IMR-90 (cell line): ENCODE results near the gene PPM1J. TPM values are rescaled to one million over a fixed set of nuclear protein-coding genes. Genes with fewer than 3 reads are reported as not detected.

ENCODE experiments used
- ATAC-seq: fragments of 200-7000 bp; cut with Tn5 transposase; 2 replicates; pipeline ENCODE4 v1.9.1; 2020; ENCODE audit warnings: low read depth, mild to moderate bottlenecking, moderate library complexity
- BruUV-seq: library from RNA; stranded (reverse); fragments of 400-500 nt; replicated peaks from 2 replicates; lab custom pipeline; 2021; lab: Mats Ljungman, UMichigan
- CTCF ChIA-PET: fragments of 300-600 bp; formaldehyde crosslinking; extraction: SDS; loops from one replicate; lab custom pipeline; 2021; ENCODE audit warnings: antibody characterized with exemption; lab: Yijun Ruan, JAX
- POLR2A ChIA-PET: fragments of 300-600 bp; sonication (Branson Sonifier 250); formaldehyde crosslinking; loops from one replicate; lab custom pipeline; 2022; ENCODE audit warnings: antibody characterized with exemption; ENCODE audit not compliant: unreplicated experiment; lab: Charles Lee
- DNase-seq: peaks from one replicate; pipeline ENCODE4 v3.0.0; 2013
- H2AFZ ChIP-seq: replicated peaks from 2 replicates; pipeline ENCODE3; 2013; ENCODE audit warnings: low read length, mild to moderate bottlenecking; ENCODE audit not compliant: poor library complexity
- H2AK5ac ChIP-seq: 2 replicates; pipeline ENCODE4 v1.6.1; 2013; ENCODE audit warnings: low read depth, low read length, inconsistent platforms
- H2AK9ac ChIP-seq: replicated peaks from 2 replicates; pipeline ENCODE3; 2013; ENCODE audit warnings: mild to moderate bottlenecking, low read depth, low read length, moderate library complexity; ENCODE audit not compliant: poor library complexity
- H2BK120ac ChIP-seq: 2 replicates; pipeline ENCODE4 v1.6.1; 2013; ENCODE audit warnings: low read depth, low read length, inconsistent platforms
- H2BK15ac ChIP-seq: 3 replicates; pipeline ENCODE4 v1.6.1; 2013; ENCODE audit warnings: low read depth, low read length, inconsistent platforms
- H2BK20ac ChIP-seq: 2 replicates; pipeline ENCODE4 v1.6.1; 2013; ENCODE audit warnings: low read depth, mild to moderate bottlenecking, inconsistent platforms, low read length, moderate library complexity
- H2BK5ac ChIP-seq: 2 replicates; pipeline ENCODE4 v1.6.1; 2013; ENCODE audit warnings: mild to moderate bottlenecking, low read depth, low read length, inconsistent platforms; ENCODE audit not compliant: poor library complexity, severe bottlenecking
- H3K14ac ChIP-seq: replicated peaks from 2 replicates; pipeline ENCODE4 v1.6.1; 2013; ENCODE audit warnings: low read depth, low read length, inconsistent platforms
- H3K18ac ChIP-seq: 2 replicates; pipeline ENCODE4 v1.6.1; 2013; ENCODE audit warnings: low read depth, low read length, control low read depth
- H3K23ac ChIP-seq: 2 replicates; pipeline ENCODE4 v1.6.1; 2013; ENCODE audit warnings: low read depth, low read length, inconsistent platforms
- H3K27ac ChIP-seq: 2 replicates; pipeline ENCODE4 v1.5.1; 2013; ENCODE audit warnings: mild to moderate bottlenecking, control low read depth, low read length; ENCODE audit not compliant: insufficient read depth
- H3K27me3 ChIP-seq: 2 replicates; pipeline ENCODE4 v1.6.1; 2013; ENCODE audit warnings: low read length; ENCODE audit not compliant: control insufficient read depth, insufficient read depth
- H3K36me3 ChIP-seq: 2 replicates; pipeline ENCODE4 v1.6.1; 2013; ENCODE audit warnings: low read length, mixed read lengths; ENCODE audit not compliant: control insufficient read depth, insufficient read depth
- H3K4ac ChIP-seq: 2 replicates; pipeline ENCODE4 v1.6.1; 2013; ENCODE audit warnings: low read depth, low read length, inconsistent platforms
- H3K4me1 ChIP-seq: 2 replicates; pipeline ENCODE4 v1.6.1; 2013; ENCODE audit warnings: low read length, mixed read lengths; ENCODE audit not compliant: control insufficient read depth, insufficient read depth
- H3K4me2 ChIP-seq: 2 replicates; pipeline ENCODE4 v1.6.1; 2013; ENCODE audit warnings: low read depth, mild to moderate bottlenecking, control low read depth, low read length, moderate library complexity
- H3K4me3 ChIP-seq: 2 replicates; pipeline ENCODE4 v1.5.1; 2013; ENCODE audit warnings: low read depth, mild to moderate bottlenecking, control low read depth, low read length, moderate library complexity; ENCODE audit not compliant: insufficient read depth
- H3K56ac ChIP-seq: 2 replicates; pipeline ENCODE4 v1.6.1; 2013; ENCODE audit warnings: low read length, inconsistent platforms; ENCODE audit not compliant: insufficient read depth; ENCODE audit errors: extremely low read depth
- H3K79me1 ChIP-seq, 2 experiments: 2 replicates each; pipeline ENCODE4 v1.6.1; 2013; ENCODE audit warnings: low read length in 2 of 2, inconsistent platforms in 1 of 2, low read depth in 1 of 2
- H3K9ac ChIP-seq: 2 replicates; pipeline ENCODE4 v1.6.1; 2013; ENCODE audit warnings: low read depth, low read length, control low read depth
- H3K9me1 ChIP-seq: 2 replicates; pipeline ENCODE4 v1.6.1; 2013; ENCODE audit warnings: low read length, inconsistent platforms; ENCODE audit not compliant: insufficient read depth
- H3K9me3 ChIP-seq: 2 replicates; pipeline ENCODE4 v1.6.1; 2013; ENCODE audit warnings: low read length; ENCODE audit not compliant: control insufficient read depth, insufficient read depth
- H4K20me1 ChIP-seq: 2 replicates; pipeline ENCODE4 v1.6.1; 2013; ENCODE audit warnings: low read length, inconsistent platforms; ENCODE audit not compliant: insufficient read depth
- H4K5ac ChIP-seq: 2 replicates; pipeline ENCODE4 v1.6.1; 2013; ENCODE audit warnings: mild to moderate bottlenecking, low read depth, low read length, control low read depth
- H4K8ac ChIP-seq, 2 experiments: 2 replicates each; pipeline ENCODE4 v1.6.1; 2013; ENCODE audit warnings: low read depth in 2 of 2, low read length in 2 of 2, control low read depth in 1 of 2, inconsistent platforms in 1 of 2
- H4K91ac ChIP-seq: 2 replicates; pipeline ENCODE4 v1.6.1; 2013; ENCODE audit warnings: low read depth, low read length, inconsistent platforms; ENCODE audit not compliant: insufficient read depth
- BHLHE40 ChIP-seq: fragments of 150-350 bp; IDR thresholded peaks from 2 replicates; pipeline ENCODE4 v1.6.1; 2016; ENCODE audit warnings: mild to moderate bottlenecking, low read depth, low read length
- CTCF ChIP-seq: conservative IDR thresholded peaks from 2 replicates; pipeline ENCODE4 v1.5.1; 2012; ENCODE audit warnings: mild to moderate bottlenecking, low read depth, low read length, improper control_type of control experiment
- MAFK ChIP-seq: IDR thresholded peaks from 2 replicates; pipeline ENCODE4 v1.6.1; 2012; ENCODE audit warnings: low read depth, low read length, improper control_type of control experiment
- MAZ ChIP-seq: IDR thresholded peaks from 2 replicates; pipeline ENCODE4 v1.6.1; 2012; ENCODE audit warnings: low read depth, mild to moderate bottlenecking, low read length, improper control_type of control experiment, moderate library complexity, borderline replicate concordance
- NFE2L2 ChIP-seq: fragments of 150-350 bp; IDR thresholded peaks from 2 replicates; pipeline ENCODE4 v1.6.1; 2016; ENCODE audit warnings: low read depth, mild to moderate bottlenecking, low read length
- POLR2A ChIP-seq: IDR thresholded peaks from 2 replicates; pipeline ENCODE4 v1.6.1; 2012; ENCODE audit warnings: mild to moderate bottlenecking, low read depth, low read length
- RAD21 ChIP-seq: IDR thresholded peaks from 2 replicates; pipeline ENCODE4 v1.6.1; 2012; ENCODE audit warnings: low read length, improper control_type of control experiment
- RCOR1 ChIP-seq: IDR thresholded peaks from 2 replicates; pipeline ENCODE4 v1.6.1; 2012; ENCODE audit warnings: mild to moderate bottlenecking, low read length, improper control_type of control experiment; ENCODE audit not compliant: insufficient replicate concordance
- RFX5 ChIP-seq: IDR thresholded peaks from 2 replicates; pipeline ENCODE4 v1.8.0; 2012; ENCODE audit warnings: low read depth, mild to moderate bottlenecking, low read length, moderate library complexity
- SMC3 ChIP-seq: fragments of 150-350 bp; IDR thresholded peaks from 2 replicates; pipeline ENCODE4 v1.6.1; 2016; ENCODE audit warnings: low read depth, mild to moderate bottlenecking, antibody characterized with exemption, low read length, moderate library complexity
- WGBS, 2 experiments: methylation state at CpG; one replicate each; pipeline versions ENCODE4 v1.1.5 to v1.1.7; 2013; ENCODE audit warnings: missing lambda C conversion rate in 2 of 2; ENCODE audit not compliant: insufficient read length in 1 of 2; ENCODE audit errors: extremely low coverage in 2 of 2; 5-methylcytosine and 5-hydroxymethylcytosine counted together
- dilution Hi-C: fragments of 300-500 bp; cut with HindIII; formaldehyde crosslinking; loops from one replicate; pipeline ENCODE4 v1.14.3; 2018; ENCODE audit warnings: low sequenced_read_pairs; ENCODE audit not compliant: unreplicated experiment
- in situ Hi-C: fragments of 300-500 bp; cut with MboI; formaldehyde crosslinking; loops from 3 replicates; pipeline ENCODE4 v1.14.3; 2019; ENCODE audit warnings: low sequenced_read_pairs, inconsistent platforms, mixed read lengths
- intact Hi-C: fragments of 100-400 bp; cut with micrococcal nuclease; formaldehyde crosslinking; loops from 2 replicates; pipeline ENCODE4 v1.10.0; 2022
- polyA plus RNA-seq, 3 experiments: library from polyadenylated mRNA; depleted of rRNA; stranded (reverse); fragments of >200 nt; gene quantifications; 2 replicates each; pipeline ENCODE4 v1.2.3, GENCODE V29; 2012; ENCODE audit warnings: low replicate concordance in 1 of 3
- total RNA-seq: library from RNA; depleted of rRNA; stranded (reverse); fragments of >200 nt; gene quantifications from 2 replicates; pipeline ENCODE4 v1.2.3, GENCODE V29; 2012

The PPM1J gene
- total and polyA plus RNA-seq, 2 of the 4 experiments (the other 2 are of a cell fraction) = 1.8 to 2.4 TPM

GRCh38 chr1:112697781-112698201 is 17.3 kb downstream of the PPM1J start (continued):
- TF ChIP-seq RFX5 (no peak), RAD21 (no peak), BHLHE40 (no peak), POLR2A (no peak), NFE2L2 (no peak)

GRCh38 chr1:112696578-112697314 is 18.4 kb downstream of the PPM1J start:
- peaks cover 21% of the 10 kb centered on the region for H3K4me1 ChIP-seq
- TF ChIP-seq SMC3 (no peak), BHLHE40 (no peak), RAD21 (no peak), MAZ (no peak), CTCF (no peak), RCOR1 (no peak), MAFK (no peak)
- H2BK120ac ChIP-seq = no peak overlapping the region
- H2BK5ac ChIP-seq = no peak overlapping the region
- H3K9me1 ChIP-seq = peaks cover 12% of the 10 kb centered on the region
- no peak overlapping the region for H3K56ac ChIP-seq
- ChIA-PET CTCF (no interaction called here), POLR2A (no interaction called here)
- no peak overlapping the region for H3K18ac ChIP-seq
- peak overlapping the region; percentile 33 for H2AK9ac ChIP-seq
- H2BK20ac ChIP-seq = no peak overlapping the region
- no peak overlapping the region for H3K4ac ChIP-seq
- 100% methylated on average over 3 of the region's 7 CpGs; no CpG with 5 or more reads in 1 of the 2 experiments for WGBS, 2 experiments
- H3K79me1 ChIP-seq = peaks cover 3 to 38% of the 10 kb centered on the region in 2 experiments; a peak in 2 of 4 replicates
- DNase-seq (no peak), ATAC-seq (no peak)
- no peaks in the 10 kb centered on the region for H3K9me3 ChIP-seq
- no peak overlapping the region for H2AK5ac ChIP-seq
- in situ Hi-C loops = no loop called here
- dilution Hi-C loops = no loop called here
- H2AFZ ChIP-seq = no peak overlapping the region
- no peak overlapping the region for H3K4me3 ChIP-seq
- H3K27me3 ChIP-seq = no peaks in the 10 kb centered on the region
- H3K27ac ChIP-seq = no peak overlapping the region
- no peak overlapping the region for H2BK15ac ChIP-seq
- BruUV-seq = no TSS peak
- peaks cover 78% of the 10 kb centered on the region for H3K36me3 ChIP-seq
- no peak overlapping the region for H4K8ac ChIP-seq
- peaks cover 14% of the 10 kb centered on the region for H4K20me1 ChIP-seq
- H3K23ac ChIP-seq = no peak overlapping the region
- no peak overlapping the region for H3K9ac ChIP-seq
- intact Hi-C loops = no loop called here
- no peak overlapping the region for H3K14ac ChIP-seq
- no peak overlapping the region for H3K4me2 ChIP-seq
- no peak overlapping the region for H4K5ac ChIP-seq
- H4K91ac ChIP-seq = no peak overlapping the region
